ENCODE results near the gene RAB11FIP2. TPM values are rescaled to one million over a fixed set of nuclear protein-coding genes. Genes with fewer than 3 reads are reported as not detected.
A peak's percentile ranks its signal among the peaks of the same experiment; 100 is the strongest.

RAB11FIP2 gene
- total RNA-seq, 1 donor = 38.7 TPM

DNA sequence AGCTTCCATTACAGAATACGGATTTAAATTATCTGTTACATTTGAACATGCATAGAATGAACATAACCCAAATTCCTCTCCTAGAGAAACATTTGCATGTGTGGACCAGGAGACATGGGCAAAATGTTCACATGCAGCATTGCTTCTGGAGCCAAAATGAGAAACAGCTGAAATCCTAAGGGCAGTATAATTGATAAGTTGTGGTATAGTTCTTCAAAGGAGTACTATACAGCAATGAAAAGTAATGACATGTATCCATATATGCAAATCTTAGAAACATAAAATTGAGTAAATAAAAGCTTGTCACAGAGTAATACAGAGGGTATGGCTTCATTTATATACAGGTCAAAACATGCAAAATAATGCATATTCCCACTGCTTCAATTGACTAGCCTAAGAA lies 77.1 kb downstream of the RAB11FIP2 start:
- TF ChIP-seq, protein P1, sequence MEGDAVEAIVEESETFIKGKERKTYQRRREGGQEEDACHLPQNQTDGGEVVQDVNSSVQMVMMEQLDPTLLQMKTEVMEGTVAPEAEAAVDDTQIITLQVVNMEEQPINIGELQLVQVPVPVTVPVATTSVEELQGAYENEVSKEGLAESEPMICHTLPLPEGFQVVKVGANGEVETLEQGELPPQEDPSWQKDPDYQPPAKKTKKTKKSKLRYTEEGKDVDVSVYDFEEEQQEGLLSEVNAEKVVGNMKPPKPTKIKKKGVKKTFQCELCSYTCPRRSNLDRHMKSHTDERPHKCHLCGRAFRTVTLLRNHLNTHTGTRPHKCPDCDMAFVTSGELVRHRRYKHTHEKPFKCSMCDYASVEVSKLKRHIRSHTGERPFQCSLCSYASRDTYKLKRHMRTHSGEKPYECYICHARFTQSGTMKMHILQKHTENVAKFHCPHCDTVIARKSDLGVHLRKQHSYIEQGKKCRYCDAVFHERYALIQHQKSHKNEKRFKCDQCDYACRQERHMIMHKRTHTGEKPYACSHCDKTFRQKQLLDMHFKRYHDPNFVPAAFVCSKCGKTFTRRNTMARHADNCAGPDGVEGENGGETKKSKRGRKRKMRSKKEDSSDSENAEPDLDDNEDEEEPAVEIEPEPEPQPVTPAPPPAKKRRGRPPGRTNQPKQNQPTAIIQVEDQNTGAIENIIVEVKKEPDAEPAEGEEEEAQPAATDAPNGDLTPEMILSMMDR (IDR thresholded peaks at IDR 0.05; ENCODE audit: extremely low read depth, low read depth, low read length) = no peak
- Histone ChIP-seq H3K36me3 (ENCODE audit: insufficient read depth, low read length) (no peaks in the 10 kb centered on the region), H4K20me1 (ENCODE audit: insufficient read depth, low read length) (no peaks in the 10 kb centered on the region), H3K4me2 (ENCODE audit: insufficient read depth, low read length) (no peak overlapping the region), H3K79me2 (ENCODE audit: insufficient read depth, low read length) (no peaks in the 10 kb centered on the region), H3K4me3 (ENCODE audit: insufficient read depth, low read length) (no peak overlapping the region), H3K27ac (ENCODE audit: low read depth, low read length) (no peak overlapping the region), H3K27me3 (ENCODE audit: insufficient read depth, low read length) (no peaks in the 10 kb centered on the region), H2AFZ (ENCODE audit: low read length) (no peak overlapping the region), H3K9me3 (ENCODE audit: low read depth, low read length) (no peaks in the 10 kb centered on the region), H3K4me1 (ENCODE audit: insufficient read depth, low read length) (no peaks in the 10 kb centered on the region)
- no peak for DNase-seq (ENCODE audit: insufficient read length, low spot score, missing footprints)

DNA sequence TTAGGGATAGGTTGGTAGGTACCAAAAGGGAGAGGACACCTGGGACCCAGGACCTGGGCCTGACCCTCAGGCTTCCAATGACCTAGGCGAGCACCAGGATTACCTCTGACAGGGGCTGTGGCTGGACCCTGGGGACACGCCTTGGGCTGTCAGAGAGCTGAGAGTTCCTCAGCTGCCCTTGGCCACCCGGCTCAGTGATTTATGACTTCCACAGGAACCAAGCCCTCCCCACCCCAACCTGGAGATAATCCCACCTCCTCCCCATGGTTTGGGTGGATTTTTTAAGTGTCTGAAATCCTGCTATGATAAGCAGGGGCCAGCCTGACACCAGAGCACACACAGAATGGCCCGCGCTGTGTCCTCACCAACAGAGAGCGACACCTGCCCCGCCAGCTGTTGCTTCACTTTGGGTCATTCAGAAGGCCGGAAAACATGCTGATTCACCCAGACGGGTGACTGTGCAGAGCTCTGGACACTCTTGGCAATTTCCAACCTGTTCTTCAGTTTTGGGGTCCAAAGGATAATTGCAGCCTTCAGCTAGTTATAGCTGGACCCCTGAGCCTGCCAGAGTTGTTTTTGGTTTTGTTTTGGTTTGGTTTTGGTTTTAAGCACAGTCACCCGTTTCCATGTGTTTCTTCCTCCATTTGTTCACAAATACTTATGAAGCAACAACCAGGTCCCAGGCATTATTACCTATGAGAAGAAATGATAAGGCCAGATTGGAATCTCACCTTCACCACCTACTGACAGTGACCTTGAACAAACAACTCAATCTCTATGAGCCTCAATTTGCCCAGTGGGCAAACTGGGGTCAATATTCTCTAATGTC lies 78.2 kb downstream of the RAB11FIP2 start:
- Histone ChIP-seq H3K4me2 (ENCODE audit: insufficient read depth, low read length) (no peak overlapping the region), H4K20me1 (ENCODE audit: insufficient read depth, low read length) (no peaks in the 10 kb centered on the region), H3K27ac (ENCODE audit: low read depth, low read length) (no peak overlapping the region), H3K36me3 (ENCODE audit: insufficient read depth, low read length) (no peaks in the 10 kb centered on the region), H3K27me3 (ENCODE audit: insufficient read depth, low read length) (no peaks in the 10 kb centered on the region), H3K4me3 (ENCODE audit: insufficient read depth, low read length) (no peak overlapping the region), H3K79me2 (ENCODE audit: insufficient read depth, low read length) (no peaks in the 10 kb centered on the region), H3K9me3 (ENCODE audit: low read depth, low read length) (no peaks in the 10 kb centered on the region), H2AFZ (ENCODE audit: low read length) (no peak overlapping the region), H3K4me1 (ENCODE audit: insufficient read depth, low read length) (no peaks in the 10 kb centered on the region)
- DNase-seq (ENCODE audit: insufficient read length, low spot score, missing footprints) = no peak
- TF ChIP-seq, protein P1 (IDR thresholded peaks at IDR 0.05; ENCODE audit: extremely low read depth, low read depth, low read length) = no peak

DNA sequence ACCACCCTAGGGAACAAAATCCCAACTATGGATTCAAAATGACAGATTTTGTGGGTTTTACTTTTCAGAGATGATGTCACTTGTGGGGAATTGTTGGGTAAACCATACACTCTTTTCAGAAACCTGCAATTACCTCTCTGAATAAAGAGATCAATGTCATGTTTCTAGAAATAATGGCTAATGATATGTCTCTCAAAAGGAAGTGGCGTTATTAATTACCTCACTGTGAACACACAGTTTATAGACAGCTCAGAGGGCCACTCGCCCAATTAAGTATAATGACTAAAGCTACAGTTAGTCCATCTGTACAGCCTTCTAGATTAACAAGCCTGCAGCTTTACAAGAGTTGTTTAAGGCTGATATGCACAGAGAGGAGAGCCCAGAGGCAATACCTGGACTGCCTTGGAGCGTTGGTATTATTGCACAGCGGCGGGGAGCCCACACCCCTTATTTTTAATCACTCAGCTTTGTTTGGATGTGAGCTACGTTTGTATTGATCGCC lies 79.5 kb downstream of the RAB11FIP2 start:
- Histone ChIP-seq H3K27me3 (ENCODE audit: insufficient read depth, low read length) (no peaks in the 10 kb centered on the region), H3K79me2 (ENCODE audit: insufficient read depth, low read length) (no peaks in the 10 kb centered on the region), H3K4me1 (ENCODE audit: insufficient read depth, low read length) (no peaks in the 10 kb centered on the region), H2AFZ (ENCODE audit: low read length) (no peak overlapping the region), H3K36me3 (ENCODE audit: insufficient read depth, low read length) (no peaks in the 10 kb centered on the region), H3K9me3 (ENCODE audit: low read depth, low read length) (no peaks in the 10 kb centered on the region), H3K4me2 (ENCODE audit: insufficient read depth, low read length) (peak overlapping the region; percentile 36), H3K4me3 (ENCODE audit: insufficient read depth, low read length) (no peak overlapping the region), H4K20me1 (ENCODE audit: insufficient read depth, low read length) (no peaks in the 10 kb centered on the region), H3K27ac (ENCODE audit: low read depth, low read length) (no peak overlapping the region)
- TF ChIP-seq, protein P1 (IDR thresholded peaks at IDR 0.05; ENCODE audit: extremely low read depth, low read depth, low read length) = no peak
- no peak for DNase-seq (ENCODE audit: insufficient read length, low spot score, missing footprints)

DNA sequence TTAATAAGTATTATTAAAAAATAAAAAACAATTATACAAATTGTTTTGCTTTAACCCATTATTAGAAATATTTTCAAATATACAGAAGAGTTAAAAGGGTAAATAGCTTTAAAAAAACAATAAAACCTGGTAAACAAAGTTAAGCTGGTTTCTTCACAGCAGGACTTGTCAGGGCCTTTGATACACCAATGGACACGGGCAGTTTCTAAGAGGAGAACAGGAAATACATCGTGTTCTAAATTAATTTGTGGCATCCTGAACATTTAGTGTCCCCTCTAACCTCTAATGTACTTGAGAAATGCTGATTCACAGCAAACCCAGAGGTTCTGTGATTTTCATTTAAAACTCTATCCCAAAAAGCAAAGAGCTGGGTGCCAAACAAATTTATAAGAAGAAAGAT lies 80.8 kb downstream of the RAB11FIP2 start:
- TF ChIP-seq, protein P1 (IDR thresholded peaks at IDR 0.05; ENCODE audit: extremely low read depth, low read depth, low read length) = no peak
- Histone ChIP-seq H2AFZ (ENCODE audit: low read length) (no peak overlapping the region), H3K27me3 (ENCODE audit: insufficient read depth, low read length) (no peaks in the 10 kb centered on the region), H3K27ac (ENCODE audit: low read depth, low read length) (no peak overlapping the region), H4K20me1 (ENCODE audit: insufficient read depth, low read length) (no peaks in the 10 kb centered on the region), H3K4me2 (ENCODE audit: insufficient read depth, low read length) (no peak overlapping the region), H3K79me2 (ENCODE audit: insufficient read depth, low read length) (no peaks in the 10 kb centered on the region), H3K9me3 (ENCODE audit: low read depth, low read length) (no peaks in the 10 kb centered on the region), H3K4me3 (ENCODE audit: insufficient read depth, low read length) (no peak overlapping the region), H3K36me3 (ENCODE audit: insufficient read depth, low read length) (no peaks in the 10 kb centered on the region), H3K4me1 (ENCODE audit: insufficient read depth, low read length) (no peaks in the 10 kb centered on the region)
- DNase-seq (ENCODE audit: insufficient read length, low spot score, missing footprints) = no peak

Measured in osteoblast (primary cell).